ENCODE data around the gene SP110.
A peak's percentile ranks its signal among the peaks of the same experiment; 100 is the strongest.

SP110 gene

GRCh38 chr2:230160112-230160660 lies 59.6 kb downstream of the SP110 start:
- Histone ChIP-seq H3K4me3 (ENCODE audit: low read depth, low read length) (no peak overlapping the region), H3K27me3 (no peaks in the 10 kb centered on the region), H3K4me1 (0 out of 2 replicates have a peak, but pooled peaks cover 3% of the 10 kb centered on the region), H3K36me3 (no peaks in the 10 kb centered on the region), H3K9me3 (no peaks in the 10 kb centered on the region)
- peak; percentile 49 for DNase-seq
- TF ChIP-seq, protein P1, sequence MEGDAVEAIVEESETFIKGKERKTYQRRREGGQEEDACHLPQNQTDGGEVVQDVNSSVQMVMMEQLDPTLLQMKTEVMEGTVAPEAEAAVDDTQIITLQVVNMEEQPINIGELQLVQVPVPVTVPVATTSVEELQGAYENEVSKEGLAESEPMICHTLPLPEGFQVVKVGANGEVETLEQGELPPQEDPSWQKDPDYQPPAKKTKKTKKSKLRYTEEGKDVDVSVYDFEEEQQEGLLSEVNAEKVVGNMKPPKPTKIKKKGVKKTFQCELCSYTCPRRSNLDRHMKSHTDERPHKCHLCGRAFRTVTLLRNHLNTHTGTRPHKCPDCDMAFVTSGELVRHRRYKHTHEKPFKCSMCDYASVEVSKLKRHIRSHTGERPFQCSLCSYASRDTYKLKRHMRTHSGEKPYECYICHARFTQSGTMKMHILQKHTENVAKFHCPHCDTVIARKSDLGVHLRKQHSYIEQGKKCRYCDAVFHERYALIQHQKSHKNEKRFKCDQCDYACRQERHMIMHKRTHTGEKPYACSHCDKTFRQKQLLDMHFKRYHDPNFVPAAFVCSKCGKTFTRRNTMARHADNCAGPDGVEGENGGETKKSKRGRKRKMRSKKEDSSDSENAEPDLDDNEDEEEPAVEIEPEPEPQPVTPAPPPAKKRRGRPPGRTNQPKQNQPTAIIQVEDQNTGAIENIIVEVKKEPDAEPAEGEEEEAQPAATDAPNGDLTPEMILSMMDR (IDR thresholded peaks at IDR 0.05; ENCODE audit: low read depth, low read length), result peak; percentile 78

- no peaks in the 10 kb centered on the region for H3K9me3 ChIP-seq
- no peaks in the 10 kb centered on the region for H3K36me3 ChIP-seq
- H3K4me3 ChIP-seq (ENCODE audit: low read depth, low read length), result no peak overlapping the region
- DNase-seq, result no peak
- TF ChIP-seq, protein P1 (IDR thresholded peaks at IDR 0.05; ENCODE audit: low read depth, low read length), result no peak
- H3K27me3 ChIP-seq, result no peaks in the 10 kb centered on the region
- 0 out of 2 replicates have a peak, but pooled peaks cover 3% of the 10 kb centered on the region for H3K4me1 ChIP-seq
Measured at GRCh38 chr2:230158468-230158867, 61.3 kb downstream of the SP110 start.

- no peaks in the 10 kb centered on the region for H3K27me3 ChIP-seq
Measured at GRCh38 chr2:230156782-230157699, 62.7 kb downstream of the SP110 start.

DNA sequence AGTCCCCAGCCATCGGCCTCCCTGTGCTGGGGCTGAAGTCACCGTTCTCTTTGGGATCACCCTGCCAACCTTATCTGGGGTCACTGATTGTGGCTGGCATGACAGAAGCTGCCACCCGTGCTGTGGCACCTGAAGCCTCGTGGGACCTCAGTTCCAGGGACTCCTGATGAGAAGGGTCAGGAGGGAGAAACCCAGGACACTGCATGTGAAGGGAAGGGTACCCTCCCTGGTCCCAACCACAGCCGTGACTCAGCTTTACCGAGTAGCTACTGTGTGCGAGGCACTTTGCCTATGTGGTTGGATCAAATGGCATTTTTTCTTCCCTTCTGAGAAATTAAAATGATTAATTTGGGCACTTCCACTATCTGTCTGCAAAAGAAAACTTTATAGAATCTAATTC lies 64.4 kb downstream of the SP110 start:
- H3K4me3 ChIP-seq (ENCODE audit: low read depth, low read length), result no peak overlapping the region
- H3K4me1 ChIP-seq, result no peaks in the 10 kb centered on the region
- TF ChIP-seq, protein P1 (IDR thresholded peaks at IDR 0.05; ENCODE audit: low read depth, low read length), result no peak
- no peaks in the 10 kb centered on the region for H3K27me3 ChIP-seq
- no peaks in the 10 kb centered on the region for H3K9me3 ChIP-seq
- H3K36me3 ChIP-seq, result no peaks in the 10 kb centered on the region
- DNase-seq, result no peak

More at GRCh38 chr2:230156782-230157699, 62.7 kb downstream of the SP110 start:
- Histone ChIP-seq H3K9me3 (no peaks in the 10 kb centered on the region), H3K4me1 (no peaks in the 10 kb centered on the region), H3K4me3 (ENCODE audit: low read depth, low read length) (no peak overlapping the region), H3K36me3 (no peaks in the 10 kb centered on the region)
- no peak for DNase-seq
- TF ChIP-seq, protein P1 (IDR thresholded peaks at IDR 0.05; ENCODE audit: low read depth, low read length), result no peak

- H3K4me1 ChIP-seq, result no peaks in the 10 kb centered on the region
- H3K4me3 ChIP-seq (ENCODE audit: low read depth, low read length), result no peak overlapping the region
- no peaks in the 10 kb centered on the region for H3K36me3 ChIP-seq
- no peak for DNase-seq
- H3K9me3 ChIP-seq, result no peaks in the 10 kb centered on the region
- TF ChIP-seq, protein P1 (IDR thresholded peaks at IDR 0.05; ENCODE audit: low read depth, low read length), result no peak
- no peaks in the 10 kb centered on the region for H3K27me3 ChIP-seq
Measured at GRCh38 chr2:230153390-230153976, 66.3 kb downstream of the SP110 start.
